Stomach (tissue), 9 donors: ENCODE results near the gene SPATC1L. TPM values are rescaled to one million over a fixed set of nuclear protein-coding genes. Genes with fewer than 3 reads are reported as not detected.

Experiments
- DNase-seq, 2 donors: peaks; one replicate each; pipeline versions ENCODE4 v3.0.0 to v3.0.0-alpha.2; 2013 to 2019
- H3K27ac ChIP-seq, 5 donors: fragments of 200-600 bp in 4 of 5; sonication (generic) in 4 of 5; one replicate each; pipeline ENCODE4 v1.5.1; 2013 to 2019; ENCODE audit warnings: mild to moderate bottlenecking in 1 of 5, moderate library complexity in 1 of 5
- H3K27me3 ChIP-seq, 3 donors: fragments of 200-600 bp; sonication (generic); one replicate each; pipeline ENCODE4 v1.5.1; 2017 to 2019; ENCODE audit warnings: mixed run types in 1 of 3
- H3K36me3 ChIP-seq, 4 donors: fragments of 200-600 bp; sonication (generic); 1 replicate in 3 of 4; 2 replicates in 1 of 4; pipeline ENCODE4 v1.5.1; 2016 to 2019
- H3K4me1 ChIP-seq, 4 donors: fragments of 200-600 bp; sonication (generic); one replicate each; pipeline ENCODE4 v1.5.1; 2016 to 2019
- H3K4me3 ChIP-seq, 4 donors: fragments of 200-600 bp; sonication (generic) in 3 of 4; one replicate each; pipeline ENCODE4 v1.5.1; 2016 to 2019; ENCODE audit warnings: mild to moderate bottlenecking in 1 of 4
- H3K9me3 ChIP-seq, 4 donors: fragments of 200-600 bp; sonication (generic); one replicate each; pipeline ENCODE4 v1.5.1; 2016 to 2019
- EP300 ChIP-seq: sonication (generic); formaldehyde crosslinking; IDR thresholded peaks from one replicate; pipeline ENCODE4 v1.6.1; 2017; ENCODE audit warnings: antibody characterized with exemption
- POLR2A ChIP-seq, 4 donors: fragments of 450-650 bp; IDR thresholded peaks; one replicate each; pipeline ENCODE4 v1.6.1; 2016; ENCODE audit warnings: antibody characterized with exemption in 4 of 4, control low read depth in 2 of 4, mild to moderate bottlenecking in 1 of 4, moderate library complexity in 1 of 4
- POLR2AphosphoS5 ChIP-seq, 3 donors: sonication (generic); formaldehyde crosslinking; IDR thresholded peaks; one replicate each; pipeline ENCODE4 v1.6.1; 2016; ENCODE audit warnings: antibody characterized with exemption in 3 of 3
- whole genome bisulfite sequencing, 5 donors: extraction: QIAGEN DNeasy Blood & Tissue Kit in 3 of 5; methylation state at CpG; one replicate each; pipeline versions ENCODE4 v1.1.5 to v1.1.7; 2013 to 2018; 5-methylcytosine and 5-hydroxymethylcytosine counted together
- intact Hi-C: fragments of 100-400 bp; cut with DNase I; formaldehyde crosslinking; loops from one replicate; pipeline ENCODE4 v1.15.1; 2023; ENCODE audit warnings: low total_unique reads
- polyA plus RNA-seq, 3 donors: library from polyadenylated mRNA; stranded (reverse); fragments of 200-250 nt; gene quantifications; one replicate each; pipeline ENCODE4 v1.2.3, GENCODE V29; 2013
- total RNA-seq, 5 donors: library from RNA; depleted of rRNA; stranded (reverse); fragments of >200 nt; gene quantifications; one replicate each; pipeline versions ENCODE4 v1.1.0 to v1.2.3, GENCODE V29; 2014 to 2016
- TF ChIP-seq, protein P1 (sequence below), 7 experiments: fragments of 450-650 bp in 4 of 7; fragments of 200-600 bp in 3 of 7; sonication (generic) in 3 of 7; IDR thresholded peaks; one replicate each; pipeline ENCODE4 v1.5.1; 2016 to 2019; ENCODE audit warnings: antibody characterized with exemption in 7 of 7, control low read depth in 2 of 7, mild to moderate bottlenecking in 1 of 7
- donor health status: healthy with polysubstance abuse.
- donor health status: Bipolar disorder and iron deficiency.
- donor health status: healthy.

SPATC1L gene
- total and polyA plus RNA-seq, 8 donors = 0.72 to 26.4 (median 12.5) TPM; not detected in 1

DNA sequence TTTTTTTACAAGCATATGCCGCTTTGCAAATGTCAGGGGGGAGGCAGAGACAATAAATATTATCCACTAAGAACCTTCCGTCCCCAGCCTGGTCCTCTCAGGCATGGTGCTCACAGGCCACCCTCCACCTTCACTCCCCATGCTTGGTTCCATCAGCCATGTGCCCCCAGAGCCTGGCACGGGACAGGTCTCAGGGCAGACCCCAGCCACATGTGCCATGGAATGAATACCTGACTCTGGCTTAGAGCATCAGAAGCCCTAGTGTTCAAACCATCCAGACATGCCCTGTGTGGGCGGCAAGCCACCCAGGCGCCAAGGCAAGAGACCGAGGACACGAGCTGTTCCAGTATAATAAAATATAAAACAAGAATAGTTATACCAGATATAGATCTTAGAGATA, 39.0 kb upstream of the SPATC1L start:
- no peak for TF ChIP-seq EP300
- TF ChIP-seq POLR2A (IDR thresholded peaks at IDR 0.05) = no peak
- TF ChIP-seq, protein P1, sequence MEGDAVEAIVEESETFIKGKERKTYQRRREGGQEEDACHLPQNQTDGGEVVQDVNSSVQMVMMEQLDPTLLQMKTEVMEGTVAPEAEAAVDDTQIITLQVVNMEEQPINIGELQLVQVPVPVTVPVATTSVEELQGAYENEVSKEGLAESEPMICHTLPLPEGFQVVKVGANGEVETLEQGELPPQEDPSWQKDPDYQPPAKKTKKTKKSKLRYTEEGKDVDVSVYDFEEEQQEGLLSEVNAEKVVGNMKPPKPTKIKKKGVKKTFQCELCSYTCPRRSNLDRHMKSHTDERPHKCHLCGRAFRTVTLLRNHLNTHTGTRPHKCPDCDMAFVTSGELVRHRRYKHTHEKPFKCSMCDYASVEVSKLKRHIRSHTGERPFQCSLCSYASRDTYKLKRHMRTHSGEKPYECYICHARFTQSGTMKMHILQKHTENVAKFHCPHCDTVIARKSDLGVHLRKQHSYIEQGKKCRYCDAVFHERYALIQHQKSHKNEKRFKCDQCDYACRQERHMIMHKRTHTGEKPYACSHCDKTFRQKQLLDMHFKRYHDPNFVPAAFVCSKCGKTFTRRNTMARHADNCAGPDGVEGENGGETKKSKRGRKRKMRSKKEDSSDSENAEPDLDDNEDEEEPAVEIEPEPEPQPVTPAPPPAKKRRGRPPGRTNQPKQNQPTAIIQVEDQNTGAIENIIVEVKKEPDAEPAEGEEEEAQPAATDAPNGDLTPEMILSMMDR (IDR thresholded peaks at IDR 0.05) = no peak
- no peak for TF ChIP-seq POLR2AphosphoS5 (IDR thresholded peaks at IDR 0.05)
- DNase-seq = no peak
- 82 to 97% (median 87%) methylated on average over 7 of the region's 7 CpGs for WGBS, 5 donors

DNA sequence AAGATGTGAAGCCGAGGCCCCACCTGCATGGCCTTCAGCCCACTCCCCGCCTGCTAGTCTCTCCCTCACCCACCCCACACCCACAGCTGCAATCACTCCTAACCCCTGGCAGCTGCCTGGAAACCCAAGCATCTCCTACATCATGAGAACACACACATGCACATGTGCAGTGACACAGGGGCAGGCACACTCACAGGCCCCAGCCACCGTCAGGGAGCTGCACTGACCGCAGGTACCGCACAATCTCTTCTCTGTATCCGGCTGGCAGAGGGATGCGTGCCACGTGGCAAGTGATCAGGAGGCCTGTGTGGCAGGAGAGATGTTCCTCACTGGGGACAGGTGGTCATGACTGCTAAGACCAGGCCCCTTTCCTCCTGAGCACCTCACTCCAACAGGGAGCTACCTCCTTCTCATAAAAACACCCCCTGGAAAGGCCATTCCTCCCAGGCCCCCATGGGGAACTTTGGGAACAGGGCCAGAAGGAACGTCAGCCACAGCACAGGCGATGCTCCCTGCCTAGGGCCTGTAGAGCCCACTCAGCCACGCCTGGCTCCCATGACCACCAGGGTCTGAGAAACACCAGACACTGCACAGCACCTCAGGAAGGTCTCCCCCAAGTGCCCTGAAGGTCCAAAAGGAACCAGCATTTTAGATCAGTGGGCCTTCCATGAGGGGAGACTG, 38.3 kb upstream of the SPATC1L start:
- H3K4me3 ChIP-seq = no peak overlapping the region
- WGBS, 5 donors = 63 to 88% (median 77%) methylated on average over 10 to 11 of the region's 11 CpGs
- DNase-seq = no peak
- no peak overlapping the region for H3K27ac ChIP-seq
- TF ChIP-seq EP300 (no peak), POLR2A (IDR thresholded peaks at IDR 0.05) (no peak), POLR2AphosphoS5 (IDR thresholded peaks at IDR 0.05) (no peak)
- TF ChIP-seq, protein P1 (IDR thresholded peaks at IDR 0.05) = no peak
- H3K4me1 ChIP-seq = peaks cover 16 to 32% (median 23%) of the 10 kb centered on the region in 4 donors
- no peaks in the 10 kb centered on the region for H3K27me3 ChIP-seq
- H3K9me3 ChIP-seq = no peaks in the 10 kb centered on the region
- H3K36me3 ChIP-seq = peaks cover 32 to 56% (median 53%) of the 10 kb centered on the region in 4 donors
- intact Hi-C loops = loop anchor here (10.0 kb wide), 1 partner anchor 78 kb away; no protein-coding TSS in a partner anchor

More for the DNA sequence above, 39.0 kb upstream of the SPATC1L start:
- peaks cover 19 to 38% (median 29%) of the 10 kb centered on the region in 4 donors for H3K4me1 ChIP-seq
- H3K4me3 ChIP-seq = no peak overlapping the region
- intact Hi-C loops = loop anchor here (10.0 kb wide), 1 partner anchor 78 kb away; no protein-coding TSS in a partner anchor
- H3K27ac ChIP-seq = no peak overlapping the region
- H3K9me3 ChIP-seq = no peaks in the 10 kb centered on the region
- H3K27me3 ChIP-seq = no peaks in the 10 kb centered on the region
- peaks cover 32 to 50% (median 48%) of the 10 kb centered on the region in 4 donors for H3K36me3 ChIP-seq

- H3K4me1 ChIP-seq = peaks cover 9 to 25% (median 16%) of the 10 kb centered on the region in 4 donors
- no peak overlapping the region for H3K27ac ChIP-seq
- no peaks in the 10 kb centered on the region for H3K27me3 ChIP-seq
- H3K36me3 ChIP-seq = peaks cover 32 to 64% (median 59%) of the 10 kb centered on the region in 4 donors
- DNase-seq = no peak
- intact Hi-C loops = loop anchor here (10.0 kb wide), 1 partner anchor 77 kb away; no protein-coding TSS in a partner anchor
- H3K4me3 ChIP-seq = no peak overlapping the region
- TF ChIP-seq, protein P1 (IDR thresholded peaks at IDR 0.05) = no peak
- no peak for TF ChIP-seq EP300
- TF ChIP-seq POLR2AphosphoS5 (IDR thresholded peaks at IDR 0.05) = no peak
- TF ChIP-seq POLR2A (IDR thresholded peaks at IDR 0.05) = no peak
- 79 to 88% (median 84%) methylated on average over 15 to 16 of the region's 16 CpGs for WGBS, 5 donors
- H3K9me3 ChIP-seq = no peaks in the 10 kb centered on the region
These were observed 37.6 kb upstream of the SPATC1L start for GRCh38 chr21:46221664-46222435.

GRCh38 chr21:46220847-46221246, 36.6 kb upstream of the SPATC1L start:
- WGBS, 5 donors = 93 to 97% (median 95%) methylated on average over 7 to 8 of the region's 8 CpGs
- Histone ChIP-seq H3K4me1 (peaks cover 0 to 15% (median 7%) of the 10 kb centered on the region in 4 donors), H3K27me3 (no peaks in the 10 kb centered on the region), H3K9me3 (no peaks in the 10 kb centered on the region), H3K36me3 (peaks cover 38 to 74% (median 68%) of the 10 kb centered on the region in 4 donors), H3K27ac (no peak overlapping the region), H3K4me3 (no peak overlapping the region)
- DNase-seq = no peak
- TF ChIP-seq EP300 (no peak), POLR2A (IDR thresholded peaks at IDR 0.05) (no peak), POLR2AphosphoS5 (IDR thresholded peaks at IDR 0.05) (no peak)
- TF ChIP-seq, protein P1 (IDR thresholded peaks at IDR 0.05) = no peak
- intact Hi-C loops = loop anchor here (10.0 kb wide), 1 partner anchor 76 kb away; no protein-coding TSS in a partner anchor
